ENCODE results near the gene TSSK3.
A peak's percentile ranks its signal among the peaks of the same experiment; 100 is the strongest.

Gene TSSK3

GRCh38 chr1:32400876-32401631 is 38.7 kb downstream of the TSSK3 start:
- DNase-seq (ENCODE audit: low read depth): peak; percentile 33

- no peak for DNase-seq (ENCODE audit: low read depth)
Observed at GRCh38 chr1:32404946-32405345, 42.6 kb downstream of the TSSK3 start.

GRCh38 chr1:32405672-32406467 is 43.5 kb downstream of the TSSK3 start:
- DNase-seq (ENCODE audit: low read depth): no peak

- DNase-seq (ENCODE audit: low read depth): no peak
Observed at GRCh38 chr1:32406629-32407111, 44.3 kb downstream of the TSSK3 start.

- DNase-seq (ENCODE audit: low read depth): no peak
Observed at GRCh38 chr1:32411261-32411660, 48.9 kb downstream of the TSSK3 start.

GRCh38 chr1:32413507-32414185 is 51.3 kb downstream of the TSSK3 start:
- DNase-seq (ENCODE audit: low read depth): peak; percentile 60
